GM18867 (cell line): Measurements from ENCODE around the gene NRG2.

ENCODE experiments used
- ATAC-seq: cut with Tn5 transposase; IDR thresholded peaks from one replicate; pipeline ENCODE4 v1.9.1; 2021; ENCODE audit warnings: mild to moderate bottlenecking, moderate library complexity; ENCODE audit not compliant: unreplicated experiment

NRG2 gene

DNA sequence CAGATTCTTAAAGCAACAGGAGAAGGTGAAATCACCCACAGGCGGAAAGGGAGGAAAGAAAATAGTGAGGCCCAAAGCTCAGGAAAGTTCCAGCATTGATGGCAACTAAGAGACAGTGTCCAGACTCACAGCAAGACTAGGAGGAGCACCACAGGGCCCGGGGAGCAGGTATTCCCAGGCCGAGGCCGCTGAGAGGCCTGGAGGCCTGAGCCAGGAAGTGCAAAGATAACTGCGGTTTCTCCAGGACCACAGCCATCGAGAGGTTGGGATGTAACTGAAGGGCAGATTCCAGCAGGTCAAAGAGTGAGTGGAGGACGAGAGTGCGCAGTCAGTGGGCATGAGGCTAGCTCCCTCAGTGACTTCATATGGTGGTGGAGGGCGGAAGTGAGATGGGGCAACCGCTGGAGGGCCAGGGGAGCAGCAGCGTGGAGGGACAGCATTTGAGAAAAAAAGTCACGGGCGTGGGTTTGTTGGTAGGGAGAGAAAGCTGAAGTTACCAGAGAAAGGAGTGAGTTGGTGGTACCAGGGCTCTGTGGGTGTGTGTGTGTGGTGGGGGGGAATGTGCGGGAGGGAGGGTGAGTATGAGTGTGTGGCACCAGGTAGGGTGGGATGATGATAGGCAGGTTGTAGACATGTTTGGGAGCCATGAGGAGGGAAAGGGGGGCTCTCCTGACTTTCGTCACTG is 157.8 kb downstream of the NRG2 start:
- no peak for ATAC-seq

DNA sequence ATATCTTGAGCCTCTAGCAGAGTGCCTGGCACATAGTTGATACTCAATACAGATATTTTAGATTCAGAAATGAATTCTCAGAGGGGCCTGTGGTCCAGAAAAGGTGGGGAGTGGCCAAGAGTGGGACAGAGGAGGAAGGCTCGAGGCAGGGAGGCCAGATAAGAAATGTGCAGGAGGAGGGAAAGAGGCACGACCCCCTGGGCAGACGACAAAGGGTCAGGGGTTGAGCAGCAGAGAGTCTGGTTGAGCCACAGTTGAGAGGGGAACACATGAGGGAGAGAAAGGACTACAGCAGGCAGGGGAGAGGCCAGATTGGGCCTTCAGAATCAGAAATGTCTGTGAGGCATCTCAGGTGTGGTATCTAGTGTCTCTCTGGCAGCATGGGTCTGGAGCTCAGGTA is 158.4 kb downstream of the NRG2 start:
- ATAC-seq, result no peak

DNA sequence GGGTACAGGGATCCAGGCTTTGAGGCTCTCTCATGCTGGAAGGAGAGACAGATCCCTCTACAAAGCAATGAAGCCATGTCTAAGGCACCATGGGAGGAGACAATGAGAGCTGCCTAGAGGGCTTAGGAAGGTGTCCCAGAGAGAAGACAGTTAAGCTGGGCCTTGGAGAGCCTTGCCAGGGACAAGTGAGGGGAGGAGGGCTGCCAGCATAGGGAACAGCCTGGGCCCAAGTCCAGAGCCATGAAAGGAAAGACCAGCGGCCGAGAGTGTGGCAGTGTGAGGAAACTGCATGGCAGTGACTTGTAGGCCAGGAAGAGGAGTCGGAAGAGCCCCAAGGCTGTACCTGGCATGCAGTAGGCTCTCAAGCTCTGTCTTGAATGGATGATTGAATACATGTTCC is 159.0 kb downstream of the NRG2 start:
- ATAC-seq, result no peak

DNA sequence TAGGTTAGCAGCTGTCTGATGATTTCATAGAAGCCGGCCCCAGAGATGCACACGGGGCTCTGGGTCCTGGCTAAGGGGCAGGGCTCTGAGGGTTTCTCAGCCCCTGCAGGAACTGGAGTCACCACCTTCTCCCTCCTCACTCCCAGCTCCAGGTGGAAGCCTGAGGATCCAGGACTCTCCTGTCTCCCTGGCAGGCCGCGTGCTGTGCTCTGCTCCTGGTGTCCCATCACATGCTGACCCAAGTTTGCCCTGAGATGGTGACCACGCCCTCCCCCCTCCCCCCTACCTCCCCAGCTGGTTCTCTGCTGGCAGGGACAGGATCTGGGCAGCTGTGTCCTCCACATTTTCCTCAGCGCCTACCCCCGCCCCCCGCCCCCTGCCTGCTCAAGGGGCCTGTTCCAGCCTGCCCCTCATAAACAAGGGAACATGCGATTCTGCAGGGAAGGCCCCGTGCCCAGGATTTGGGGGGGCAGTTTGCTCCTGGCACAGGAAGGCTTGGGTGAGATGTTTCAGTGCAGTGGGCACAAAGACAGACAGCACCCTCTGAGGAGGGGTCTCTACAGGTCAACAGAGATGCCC is 160.0 kb downstream of the NRG2 start:
- no peak for ATAC-seq

DNA sequence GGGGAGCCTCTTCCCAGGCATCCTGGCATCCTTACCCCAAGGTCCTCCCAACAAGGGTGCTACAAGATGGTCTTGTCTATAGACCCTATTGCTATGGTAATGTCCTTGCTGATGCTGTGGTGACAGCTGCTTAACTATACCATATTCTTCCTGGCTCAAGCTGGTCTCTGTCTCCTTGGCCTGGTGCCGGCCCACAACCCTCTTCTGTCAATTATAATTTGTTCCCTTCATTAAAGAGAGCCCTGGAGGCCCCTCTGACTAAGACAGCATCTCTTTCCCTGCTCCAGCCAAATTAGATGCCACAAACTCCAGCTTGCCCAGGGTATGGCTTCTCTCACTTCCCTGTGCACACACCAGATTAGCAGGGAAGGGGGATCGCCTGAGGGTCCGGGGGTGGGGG is 160.8 kb downstream of the NRG2 start:
- ATAC-seq, result no peak

DNA sequence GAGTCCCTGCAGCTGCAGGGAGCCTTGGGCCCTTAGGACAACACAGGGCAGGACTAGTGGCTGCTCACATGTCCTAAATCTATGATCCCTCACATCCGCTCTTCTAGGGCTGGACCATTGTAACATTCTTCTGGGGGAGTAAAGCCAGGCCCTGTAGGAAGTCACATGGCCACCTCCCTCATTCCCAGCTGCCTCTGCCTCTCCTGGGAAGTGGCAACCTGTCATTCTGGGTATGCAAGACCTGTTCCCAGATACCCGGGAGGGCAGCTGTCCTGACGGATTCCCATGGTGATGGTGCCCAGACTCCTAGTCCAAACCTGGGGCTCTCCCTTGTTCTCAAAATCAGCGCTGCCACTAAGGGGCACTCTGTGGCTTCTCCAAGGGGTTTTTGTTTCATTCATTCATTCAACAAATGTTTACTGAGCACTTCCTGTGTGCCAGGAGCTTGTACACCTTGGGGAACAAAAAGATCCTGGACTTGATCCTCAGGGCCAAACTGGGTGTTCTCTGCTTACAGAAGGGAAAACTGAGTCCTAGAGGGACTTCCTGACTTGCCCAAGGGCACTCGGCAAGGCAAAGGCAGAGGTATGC is 161.9 kb downstream of the NRG2 start:
- no peak for ATAC-seq

DNA sequence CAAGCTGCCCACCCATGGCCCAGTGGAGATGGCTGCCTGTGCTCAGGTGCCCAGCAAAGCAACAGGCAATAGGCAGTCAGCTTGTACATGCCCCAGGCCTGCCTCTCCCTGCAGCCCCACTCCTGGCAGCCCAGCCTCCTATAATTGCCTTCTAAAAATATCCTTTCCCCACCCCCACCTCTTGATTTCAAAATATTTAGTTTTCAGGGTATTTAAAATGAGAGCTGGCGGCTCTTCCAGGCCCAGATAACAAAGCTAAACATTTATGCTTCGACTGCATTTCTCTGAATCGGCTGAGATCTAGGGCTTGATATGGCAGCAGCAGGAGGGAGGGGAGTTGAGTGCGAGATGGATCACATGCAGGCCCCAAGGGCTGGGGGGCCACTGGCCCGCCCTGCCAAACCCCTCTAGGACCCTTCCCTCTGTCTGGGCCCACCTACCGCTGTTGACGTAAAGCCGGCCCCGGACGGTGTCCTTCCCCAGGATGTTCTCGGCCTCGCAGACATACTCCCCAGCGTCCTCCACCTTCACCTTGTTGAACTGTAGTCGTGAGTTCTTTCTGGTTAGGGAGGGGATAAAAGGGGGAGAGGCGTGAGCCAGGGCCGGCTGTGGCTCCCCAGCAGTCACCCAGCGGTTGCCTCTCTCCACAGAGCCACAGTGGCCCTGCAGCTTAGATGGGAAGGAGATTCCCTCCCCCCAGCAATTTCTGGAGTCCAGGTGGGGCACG is 162.5 kb downstream of the NRG2 start:
- ATAC-seq, result no peak

DNA sequence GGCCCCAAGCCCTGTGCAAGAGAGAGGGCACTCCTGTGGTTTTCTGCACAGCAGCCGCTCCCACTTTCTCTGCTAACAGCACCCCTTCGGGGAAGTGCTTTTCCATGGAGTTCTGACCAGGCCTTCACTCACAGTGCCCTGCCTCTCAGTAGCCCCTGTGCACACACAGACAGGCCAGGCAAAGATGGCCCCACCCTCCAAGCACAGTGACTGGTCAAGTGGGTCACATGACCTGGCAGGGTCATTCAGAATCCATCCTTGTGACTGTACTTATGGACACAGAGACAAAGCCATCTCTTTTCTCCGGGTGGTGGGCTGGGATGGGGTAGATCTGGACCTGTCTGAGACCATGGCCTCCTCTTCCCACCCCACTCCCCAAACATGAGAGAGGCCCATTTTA is 165.0 kb downstream of the NRG2 start:
- no peak for ATAC-seq

DNA sequence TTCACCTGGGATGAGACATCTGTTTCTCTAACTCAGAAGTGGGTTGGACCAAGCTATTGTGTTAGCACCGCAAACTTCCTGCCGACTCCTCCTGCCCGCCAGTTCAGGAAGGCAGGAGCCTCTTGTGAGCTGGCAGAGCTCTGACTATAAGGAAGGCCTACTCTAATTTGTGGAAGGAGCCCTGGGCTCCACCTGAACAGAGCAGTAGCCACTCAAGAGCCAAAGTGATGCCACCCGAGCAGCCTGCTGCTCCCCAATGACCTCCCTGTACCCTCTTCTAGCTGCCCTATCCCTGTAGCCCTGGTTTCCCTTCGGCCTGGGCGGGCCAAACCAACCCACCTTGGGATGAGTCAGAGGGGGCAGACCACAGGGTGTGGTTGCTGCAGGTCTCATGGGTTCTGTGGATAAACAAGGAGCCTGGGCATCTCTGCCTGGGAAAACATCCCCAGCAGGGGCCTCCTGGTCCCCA is 165.9 kb downstream of the NRG2 start:
- no peak for ATAC-seq

DNA sequence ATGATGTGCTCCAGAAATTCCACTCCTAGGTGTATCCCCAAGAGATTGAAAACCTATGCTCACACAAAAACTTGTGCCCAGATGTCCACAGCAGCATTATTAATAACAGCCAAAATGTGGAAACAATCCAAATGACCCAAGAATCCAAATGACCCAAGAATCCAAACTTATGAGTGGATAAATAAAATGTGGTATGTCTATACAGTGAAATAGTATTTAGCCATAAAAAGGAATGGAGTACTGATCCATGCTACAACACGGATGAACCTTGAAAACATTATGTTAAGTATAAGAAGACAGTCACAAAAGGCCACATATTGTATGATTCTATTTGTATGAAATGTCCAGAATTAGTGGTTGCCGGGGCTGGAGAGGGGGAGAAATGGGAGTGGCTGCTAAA is 167.1 kb downstream of the NRG2 start:
- no peak for ATAC-seq

DNA sequence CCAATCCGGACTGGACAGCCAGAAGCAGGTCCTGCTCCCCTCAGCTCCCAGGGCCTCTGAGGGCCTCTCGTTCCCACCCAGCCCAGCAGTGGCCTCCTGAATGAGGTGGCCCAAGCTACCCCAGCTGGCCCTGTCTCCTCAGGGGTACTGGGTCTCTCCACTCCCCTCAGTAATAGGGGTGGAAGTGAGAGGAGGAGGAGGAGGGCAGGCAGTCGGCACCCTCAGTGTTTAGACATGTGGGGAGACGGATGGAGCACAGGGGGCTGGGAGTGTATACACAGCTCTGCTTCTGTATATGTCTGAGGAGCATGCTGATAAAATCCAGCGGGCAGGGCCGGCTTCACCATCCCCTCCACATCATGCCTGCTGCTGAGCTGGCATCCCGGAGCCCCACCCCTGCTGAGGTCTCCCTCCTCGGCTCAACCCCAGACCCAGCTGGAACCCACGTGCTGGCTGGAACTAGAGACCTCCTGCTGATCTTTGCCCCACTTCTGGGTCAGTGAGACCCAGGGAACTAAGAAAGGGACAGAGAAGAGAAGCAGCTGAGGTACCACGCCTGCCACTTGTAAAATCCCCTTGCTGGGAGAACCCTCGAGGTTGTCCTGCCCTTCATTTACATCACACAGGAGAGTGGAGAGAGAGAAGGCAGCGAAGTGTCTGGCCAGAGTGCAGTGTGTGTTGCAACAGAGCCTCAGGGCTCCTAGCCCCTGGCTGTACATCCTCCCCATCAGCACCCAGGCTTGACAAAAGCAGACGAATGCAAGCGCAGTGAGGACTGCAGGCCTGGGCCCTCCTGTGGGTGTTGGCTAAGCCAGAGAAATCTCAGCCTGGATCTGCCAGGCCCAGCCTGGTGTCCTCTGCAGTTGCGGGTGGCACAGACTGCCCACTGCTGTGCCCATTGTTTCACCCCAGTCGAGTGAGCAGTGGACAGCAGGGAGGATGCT is 170.0 kb downstream of the NRG2 start:
- no peak for ATAC-seq

DNA sequence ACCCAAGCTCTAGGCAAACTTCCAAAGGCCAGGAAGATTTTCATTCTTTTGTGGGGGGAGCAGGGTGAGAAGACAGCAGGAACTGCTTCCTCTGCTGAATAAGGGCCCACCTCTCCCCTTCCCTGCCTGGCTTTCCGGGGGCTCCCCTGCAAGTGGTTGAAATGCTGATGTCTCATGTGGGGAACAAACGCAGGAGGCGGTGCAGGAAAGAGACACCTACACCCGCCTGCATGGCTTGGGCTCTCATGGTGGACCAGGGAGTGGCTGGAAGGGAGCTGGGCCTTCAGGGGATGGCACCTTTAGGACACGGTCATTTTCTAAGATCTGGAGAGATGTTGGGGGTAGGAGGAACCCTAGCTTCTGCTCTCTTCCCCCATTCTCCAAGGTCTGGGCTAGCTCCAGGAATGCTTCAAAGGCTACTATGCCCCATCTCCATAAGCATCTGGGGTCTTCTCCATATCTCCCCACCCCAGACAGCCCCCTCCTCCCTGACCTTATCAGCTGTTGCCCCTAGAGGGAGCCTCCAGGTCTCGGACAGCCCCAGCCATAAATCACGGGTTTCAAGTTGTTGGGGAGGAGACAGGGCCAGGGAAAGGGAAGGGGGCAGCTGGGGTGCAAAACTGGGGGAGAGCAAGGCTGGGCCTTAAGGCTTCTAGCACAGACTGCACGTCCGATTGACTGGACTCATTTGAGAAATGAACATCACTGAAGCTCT is 170.9 kb downstream of the NRG2 start:
- ATAC-seq, result no peak

DNA sequence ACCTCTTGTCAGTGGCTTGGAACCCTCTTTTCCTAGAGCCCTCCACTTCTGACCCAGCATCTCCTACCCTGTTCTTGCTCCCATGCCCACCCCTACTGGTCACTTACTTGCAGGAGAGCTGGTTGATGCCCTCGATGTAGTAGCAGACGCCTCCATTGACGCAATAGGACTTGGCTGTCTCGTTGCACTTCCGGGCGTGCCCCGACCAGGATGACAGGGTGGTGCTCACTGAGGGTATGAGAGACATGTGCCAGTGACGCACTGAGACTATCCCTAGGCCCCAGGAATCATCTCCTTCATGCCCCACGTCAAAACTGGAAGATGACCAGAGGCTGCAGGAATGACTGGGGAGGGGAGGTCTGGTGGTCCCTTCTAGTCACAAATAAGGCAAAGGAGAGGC is 171.5 kb downstream of the NRG2 start:
- no peak for ATAC-seq

DNA sequence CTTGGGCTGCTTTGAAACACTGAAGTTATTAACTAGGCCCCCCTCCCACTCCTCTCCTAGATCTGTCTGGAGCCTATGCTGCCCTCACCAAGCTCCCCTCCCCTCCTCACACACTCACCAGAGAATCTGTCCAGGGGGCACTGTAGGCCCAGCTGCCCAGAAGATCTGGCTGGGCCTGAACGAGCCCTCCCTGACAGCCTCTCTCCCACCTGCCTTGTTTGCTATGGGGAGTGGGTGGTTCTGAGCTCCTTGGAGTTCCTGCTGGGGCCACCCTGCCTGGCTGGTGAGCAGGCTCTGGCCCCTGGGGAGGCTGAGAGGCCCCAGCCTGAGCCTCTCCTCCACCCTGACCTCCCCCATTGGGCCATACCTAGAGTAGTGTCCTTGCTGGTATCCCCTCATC is 172.4 kb downstream of the NRG2 start:
- ATAC-seq, result no peak

DNA sequence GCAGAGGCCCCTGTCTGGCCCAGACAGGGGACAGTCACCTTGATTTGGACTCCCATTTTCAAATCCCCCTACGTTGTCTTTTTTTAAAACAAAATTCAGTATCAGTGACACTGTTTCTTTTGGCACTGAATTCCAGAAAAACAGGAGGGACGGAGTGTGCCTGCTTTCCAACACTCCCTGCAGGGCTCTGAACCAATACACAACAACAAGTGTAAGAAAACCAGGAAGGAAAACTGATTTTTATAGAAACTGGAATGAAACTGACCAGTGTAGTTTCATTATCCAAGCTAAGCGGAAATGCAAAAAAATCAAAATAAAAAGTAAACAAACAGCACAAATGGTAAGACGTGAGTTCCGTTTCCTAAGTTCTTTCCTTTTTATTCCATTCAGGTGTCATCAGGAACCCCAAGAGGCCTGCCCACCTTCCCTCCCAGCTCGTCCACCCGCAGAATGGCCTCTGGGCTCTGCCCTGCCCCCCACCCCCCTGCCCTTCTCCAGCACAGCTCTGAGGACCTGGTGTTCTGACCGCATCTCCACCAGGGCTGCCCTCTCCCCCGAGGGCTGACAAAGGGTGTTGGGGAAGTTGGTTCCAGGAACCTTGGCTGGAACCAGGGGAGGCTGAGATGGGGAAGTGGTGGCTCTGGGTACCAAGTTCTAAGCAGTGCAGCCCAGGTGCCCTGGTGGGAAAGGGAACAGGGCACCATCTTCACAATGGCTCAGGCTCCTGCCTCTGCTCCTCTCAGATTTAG is 173.9 kb downstream of the NRG2 start:
- ATAC-seq, result no peak

DNA sequence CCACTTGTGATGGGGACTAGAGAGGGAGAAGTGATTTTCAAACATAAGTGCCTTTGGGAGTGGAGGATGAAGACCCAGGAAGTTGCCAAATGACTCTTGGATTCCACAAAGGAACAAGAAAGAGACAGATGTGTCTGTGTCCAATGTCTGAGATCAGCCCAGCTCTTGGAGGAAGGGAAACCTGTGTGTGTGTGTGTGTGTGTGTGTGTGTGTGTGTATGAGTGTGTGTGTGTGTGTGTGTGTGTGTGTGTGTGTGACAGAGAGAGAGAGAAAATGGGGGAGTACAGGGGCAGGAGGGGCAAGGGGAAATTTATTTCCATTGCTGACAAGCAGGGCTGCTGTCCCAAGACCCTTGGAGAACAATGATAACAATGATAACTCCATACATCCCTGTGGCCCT is 175.5 kb downstream of the NRG2 start:
- no peak for ATAC-seq

DNA sequence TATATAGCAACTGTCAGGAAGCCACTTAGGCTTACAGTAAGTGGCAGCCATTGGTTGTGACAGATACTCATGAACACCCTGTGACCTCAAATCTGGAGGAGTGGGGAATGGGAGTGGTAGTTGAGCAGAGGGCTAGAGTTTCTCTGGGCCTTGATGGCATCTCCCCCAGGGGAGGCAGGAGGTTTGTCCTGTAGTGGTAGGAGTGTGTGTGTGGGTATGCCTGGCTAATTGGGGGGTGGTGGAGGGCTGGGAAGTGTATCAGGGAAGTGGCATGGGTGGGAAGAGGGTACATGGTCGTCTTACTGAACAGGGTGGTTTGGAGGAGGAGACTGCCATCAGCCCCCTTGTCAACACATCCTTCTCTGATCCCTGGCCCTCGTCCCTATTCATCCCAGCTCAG is 176.0 kb downstream of the NRG2 start:
- no peak for ATAC-seq

DNA sequence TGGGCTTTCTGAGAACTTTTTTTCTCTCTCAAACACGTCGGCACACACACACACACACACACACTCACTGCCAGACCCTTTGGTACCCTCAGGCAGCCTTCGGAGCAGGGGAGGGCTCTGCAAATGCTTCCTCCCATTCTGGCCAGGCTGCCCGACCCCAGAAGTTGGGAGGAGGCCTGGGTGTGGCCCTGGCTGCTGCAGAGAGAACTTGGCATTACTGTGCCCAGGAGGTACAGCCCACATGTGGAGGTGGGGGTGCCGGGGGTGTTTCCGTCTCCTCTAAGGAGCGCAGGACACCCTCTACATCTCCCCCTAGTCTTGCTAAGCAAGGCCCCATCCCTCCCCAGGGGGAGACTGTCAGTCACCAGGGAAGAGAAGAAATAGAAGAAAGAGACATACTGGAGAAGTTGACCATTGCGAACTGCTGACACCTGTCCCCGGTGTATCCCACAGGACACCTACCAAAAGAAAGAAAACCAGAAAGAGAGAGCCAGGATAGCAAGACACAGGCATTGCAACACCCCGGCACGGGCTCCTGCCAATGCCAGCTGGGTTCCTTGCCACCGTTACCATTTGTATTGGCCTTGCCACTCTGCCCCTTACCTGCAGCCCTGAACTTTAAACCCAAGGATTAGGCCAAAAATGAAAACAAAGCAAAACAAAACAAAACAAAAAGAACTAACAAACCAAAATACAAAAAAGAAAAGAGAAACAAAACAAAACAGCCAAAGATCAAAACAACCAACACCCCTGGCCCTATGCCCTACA is 178.2 kb downstream of the NRG2 start:
- ATAC-seq, result no peak
